Neural cell (in vitro differentiated cells): ENCODE data around the gene MYH7B. TPM values are rescaled to one million over a fixed set of nuclear protein-coding genes. Genes with fewer than 3 reads are reported as not detected.

ENCODE experiments used
- H2AFZ ChIP-seq: fragments of 200-600, 300-800 bp; sonication (generic), shearing (Covaris generic); 2 replicates; pipeline ENCODE4 v1.6.0; 2014; ENCODE audit warnings: low read depth, mild to moderate bottlenecking, antibody characterized with exemption, low read length, moderate library complexity
- H3F3A ChIP-seq: fragments of 200-600 bp; shearing (Covaris generic); 2 replicates; pipeline ENCODE4 v1.6.1; 2016; ENCODE audit warnings: mild to moderate bottlenecking, moderate library complexity, mixed read lengths, antibody characterized with exemption, low read length; ENCODE audit not compliant: insufficient read depth, poor library complexity, severe bottlenecking
- H3K27ac ChIP-seq: fragments of 200-600, 300-800 bp; sonication (generic), shearing (Covaris generic); 2 replicates; pipeline ENCODE4 v1.5.1; 2014; ENCODE audit warnings: mild to moderate bottlenecking, low read length, moderate library complexity
- H3K27me3 ChIP-seq: fragments of 300-800, 200-600 bp; sonication (generic), shearing (Covaris generic); 2 replicates; pipeline ENCODE4 v1.6.0; 2014; ENCODE audit warnings: mild to moderate bottlenecking, low read depth, low read length, moderate library complexity; ENCODE audit not compliant: insufficient read depth
- H3K36me3 ChIP-seq: fragments of 300-800, 200-600 bp; sonication (generic), shearing (Covaris generic); 2 replicates; pipeline ENCODE4 v1.5.1; 2014; ENCODE audit warnings: mild to moderate bottlenecking, antibody characterized with exemption, low read length, moderate library complexity; ENCODE audit not compliant: insufficient read depth
- H3K4me2 ChIP-seq: fragments of 300-800, 200-600 bp; sonication (generic), shearing (Covaris generic); 2 replicates; pipeline ENCODE4 v1.6.0; 2014; ENCODE audit warnings: mild to moderate bottlenecking, low read length
- H3K4me3 ChIP-seq: fragments of 300-800, 200-600 bp; sonication (generic), shearing (Covaris generic); 2 replicates; pipeline ENCODE4 v1.5.1; 2014; ENCODE audit warnings: mild to moderate bottlenecking, low read length, moderate library complexity
- H3K79me2 ChIP-seq: fragments of 200-600 bp; shearing (Covaris generic); replicated peaks from 2 replicates; pipeline ENCODE4 v1.6.0; 2014; ENCODE audit warnings: mild to moderate bottlenecking, low read length, moderate library complexity; ENCODE audit not compliant: insufficient read depth
- H3K9ac ChIP-seq: fragments of 300-800, 200-600 bp; sonication (generic), shearing (Covaris generic); 2 replicates; pipeline ENCODE4 v1.6.1; 2016; ENCODE audit warnings: mild to moderate bottlenecking, low read length, mixed read lengths
- H3K9me2 ChIP-seq: fragments of 200-600 bp; shearing (Covaris generic); 2 replicates; pipeline ENCODE4 v1.6.1; 2016; ENCODE audit warnings: mild to moderate bottlenecking, low read length, mixed read lengths; ENCODE audit not compliant: insufficient read depth
- H3K9me3 ChIP-seq: fragments of 200-600, 300-800 bp; sonication (generic), shearing (Covaris generic); 2 replicates; pipeline ENCODE4 v1.6.1; 2016; ENCODE audit warnings: mild to moderate bottlenecking, mixed run types, low read length, moderate library complexity, mixed read lengths
- H4K20me1 ChIP-seq: fragments of 200-600 bp; shearing (Covaris generic); 2 replicates; pipeline ENCODE4 v1.6.1; 2016; ENCODE audit warnings: mild to moderate bottlenecking, mixed run types; ENCODE audit not compliant: insufficient read depth
- CTCF ChIP-seq: fragments of 450-650 bp; IDR thresholded peaks from 2 replicates; pipeline ENCODE4 v1.5.1; 2014; ENCODE audit warnings: antibody characterized with exemption, mild to moderate bottlenecking, moderate library complexity; ENCODE audit not compliant: poor library complexity, severe bottlenecking
- EP300 ChIP-seq: fragments of 450-650 bp; conservative IDR thresholded peaks from 2 replicates; pipeline ENCODE4 v1.6.1; 2014; ENCODE audit warnings: antibody characterized with exemption, mild to moderate bottlenecking, moderate library complexity; ENCODE audit not compliant: poor library complexity, severe bottlenecking
- EZH2 ChIP-seq: fragments of 200-600, 300-800 bp; shearing (Covaris generic), sonication (generic); IDR thresholded peaks from 2 replicates; pipeline ENCODE4 v1.6.1; 2014; ENCODE audit warnings: antibody characterized with exemption, low read length, borderline replicate concordance, mild to moderate bottlenecking; ENCODE audit not compliant: insufficient read depth, poor library complexity, severe bottlenecking
- MXI1 ChIP-seq: fragments of 450-650 bp; conservative IDR thresholded peaks from 2 replicates; pipeline ENCODE4 v1.6.1; 2014; ENCODE audit warnings: antibody characterized with exemption, mild to moderate bottlenecking; ENCODE audit not compliant: poor library complexity, severe bottlenecking
- POLR2AphosphoS5 ChIP-seq: IDR thresholded peaks from 2 replicates; pipeline ENCODE4 v1.6.1; 2012
- RAD21 ChIP-seq: fragments of 450-650 bp; conservative IDR thresholded peaks from 2 replicates; pipeline ENCODE4 v1.6.1; 2014; ENCODE audit warnings: antibody characterized with exemption, mild to moderate bottlenecking, moderate library complexity
- SMC3 ChIP-seq: fragments of 450-650 bp; conservative IDR thresholded peaks from 2 replicates; pipeline ENCODE4 v1.6.1; 2014; ENCODE audit warnings: antibody characterized with exemption, mild to moderate bottlenecking, moderate library complexity; ENCODE audit not compliant: poor library complexity
- TAF1 ChIP-seq: IDR thresholded peaks from 2 replicates; pipeline ENCODE4 v1.6.1; 2012; ENCODE audit warnings: low read depth
- polyA plus RNA-seq: library from polyadenylated mRNA; depleted of rRNA; stranded (reverse); fragments of >200 nt; gene quantifications from 2 replicates; pipeline ENCODE4 v1.2.3, GENCODE V29; 2014
- TF ChIP-seq, protein P1 (sequence below): IDR thresholded peaks from 2 replicates; pipeline ENCODE4 v1.6.1; 2012; ENCODE audit warnings: borderline replicate concordance

MYH7B gene
- polyA plus RNA-seq, 1 donor from 2014 or later: not detected

DNA sequence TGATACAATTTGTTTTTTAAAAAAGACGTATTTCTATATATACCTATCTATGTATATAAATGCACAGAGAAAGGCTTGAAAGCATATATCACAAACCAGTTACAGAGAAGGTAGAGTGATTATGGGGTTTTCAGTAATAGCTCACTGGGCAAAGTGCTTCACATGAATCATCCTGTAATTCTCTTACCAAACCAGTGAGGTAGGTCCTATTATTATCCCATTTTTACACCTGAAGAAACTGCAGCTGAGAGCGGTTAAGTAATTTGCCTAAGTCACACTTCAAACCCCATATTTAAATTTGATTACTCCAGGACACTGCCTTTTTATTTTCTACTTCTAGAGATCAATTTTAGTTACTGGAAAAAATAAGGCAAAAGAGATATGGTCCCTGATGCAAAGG is 4.4 kb upstream of the MYH7B start:
- Histone ChIP-seq H3K36me3 (no peaks in the 10 kb centered on the region), H3K4me2 (no peak overlapping the region), H3K9ac (no peak overlapping the region), H3K79me2 (no peaks in the 10 kb centered on the region), H3F3A (no peaks in the 10 kb centered on the region), H3K27me3 (no peaks in the 10 kb centered on the region), H3K9me3 (no peaks in the 10 kb centered on the region), H4K20me1 (no peaks in the 10 kb centered on the region), H3K9me2 (no peaks in the 10 kb centered on the region), H3K4me3 (no peak overlapping the region), H2AFZ (no peak overlapping the region), H3K27ac (no peak overlapping the region)
- TF ChIP-seq EP300 (no peak), CTCF (no peak), EZH2 (no peak), SMC3 (no peak), POLR2AphosphoS5 (no peak), MXI1 (no peak), TAF1 (no peak), RAD21 (no peak)
- TF ChIP-seq, protein P1, sequence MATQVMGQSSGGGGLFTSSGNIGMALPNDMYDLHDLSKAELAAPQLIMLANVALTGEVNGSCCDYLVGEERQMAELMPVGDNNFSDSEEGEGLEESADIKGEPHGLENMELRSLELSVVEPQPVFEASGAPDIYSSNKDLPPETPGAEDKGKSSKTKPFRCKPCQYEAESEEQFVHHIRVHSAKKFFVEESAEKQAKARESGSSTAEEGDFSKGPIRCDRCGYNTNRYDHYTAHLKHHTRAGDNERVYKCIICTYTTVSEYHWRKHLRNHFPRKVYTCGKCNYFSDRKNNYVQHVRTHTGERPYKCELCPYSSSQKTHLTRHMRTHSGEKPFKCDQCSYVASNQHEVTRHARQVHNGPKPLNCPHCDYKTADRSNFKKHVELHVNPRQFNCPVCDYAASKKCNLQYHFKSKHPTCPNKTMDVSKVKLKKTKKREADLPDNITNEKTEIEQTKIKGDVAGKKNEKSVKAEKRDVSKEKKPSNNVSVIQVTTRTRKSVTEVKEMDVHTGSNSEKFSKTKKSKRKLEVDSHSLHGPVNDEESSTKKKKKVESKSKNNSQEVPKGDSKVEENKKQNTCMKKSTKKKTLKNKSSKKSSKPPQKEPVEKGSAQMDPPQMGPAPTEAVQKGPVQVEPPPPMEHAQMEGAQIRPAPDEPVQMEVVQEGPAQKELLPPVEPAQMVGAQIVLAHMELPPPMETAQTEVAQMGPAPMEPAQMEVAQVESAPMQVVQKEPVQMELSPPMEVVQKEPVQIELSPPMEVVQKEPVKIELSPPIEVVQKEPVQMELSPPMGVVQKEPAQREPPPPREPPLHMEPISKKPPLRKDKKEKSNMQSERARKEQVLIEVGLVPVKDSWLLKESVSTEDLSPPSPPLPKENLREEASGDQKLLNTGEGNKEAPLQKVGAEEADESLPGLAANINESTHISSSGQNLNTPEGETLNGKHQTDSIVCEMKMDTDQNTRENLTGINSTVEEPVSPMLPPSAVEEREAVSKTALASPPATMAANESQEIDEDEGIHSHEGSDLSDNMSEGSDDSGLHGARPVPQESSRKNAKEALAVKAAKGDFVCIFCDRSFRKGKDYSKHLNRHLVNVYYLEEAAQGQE: no peak

GRCh38 chr20:34951652-34952051 is 4.0 kb upstream of the MYH7B start:
- H3K9me3 ChIP-seq: no peaks in the 10 kb centered on the region
- no peak overlapping the region for H3K27ac ChIP-seq
- no peak for TF ChIP-seq RAD21
- no peaks in the 10 kb centered on the region for H3K27me3 ChIP-seq
- no peaks in the 10 kb centered on the region for H4K20me1 ChIP-seq
- no peak overlapping the region for H3K9ac ChIP-seq
- H3K4me3 ChIP-seq: no peak overlapping the region
- H3F3A ChIP-seq: no peaks in the 10 kb centered on the region
- no peak overlapping the region for H2AFZ ChIP-seq
- no peaks in the 10 kb centered on the region for H3K9me2 ChIP-seq
- H3K4me2 ChIP-seq: no peak overlapping the region
- H3K36me3 ChIP-seq: no peaks in the 10 kb centered on the region
- no peaks in the 10 kb centered on the region for H3K79me2 ChIP-seq

DNA sequence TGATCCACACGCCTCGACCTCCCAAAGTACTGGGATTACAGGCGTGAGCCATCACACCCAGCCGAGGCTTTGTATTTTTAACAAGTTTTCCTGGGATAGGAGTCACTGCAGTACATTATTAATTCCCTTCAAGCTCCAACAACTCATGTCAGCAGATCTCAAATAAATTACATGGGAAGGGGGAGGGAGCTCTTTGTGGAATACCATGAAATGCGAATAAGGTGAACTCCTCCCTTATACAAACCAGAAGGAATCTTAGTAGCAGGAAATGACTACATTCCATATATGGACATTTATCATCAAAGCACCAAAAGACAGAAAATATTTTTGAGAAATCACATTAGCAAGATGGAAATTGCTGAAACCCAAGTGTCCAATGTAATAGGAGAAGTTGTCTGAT is 3.0 kb upstream of the MYH7B start:
- Histone ChIP-seq H3K4me2 (no peak overlapping the region), H3K27ac (no peak overlapping the region), H3K79me2 (no peaks in the 10 kb centered on the region), H4K20me1 (no peaks in the 10 kb centered on the region), H2AFZ (no peak overlapping the region), H3K27me3 (no peaks in the 10 kb centered on the region), H3K36me3 (no peaks in the 10 kb centered on the region), H3F3A (no peaks in the 10 kb centered on the region), H3K9me3 (no peaks in the 10 kb centered on the region), H3K4me3 (no peak overlapping the region), H3K9me2 (no peaks in the 10 kb centered on the region), H3K9ac (no peak overlapping the region)
- TF ChIP-seq CTCF: no peak
- TF ChIP-seq RAD21: no peak
- TF ChIP-seq, protein P1: no peak
- TF ChIP-seq MXI1: no peak
- no peak for TF ChIP-seq TAF1
